Measurements from ENCODE around the gene CT47A1. TPM values are rescaled to one million over a fixed set of nuclear protein-coding genes. Genes with fewer than 3 reads are reported as not detected.

Gene CT47A1
- total and polyA plus RNA-seq, 2 of the 4 experiments (the other 2 are of a cell fraction), result not detected

Small RNA genes lying within 50 kb of the gene (microRNA-seq; reads per million reads assigned to microRNA genes)
- gene AL670379.1 (ENCODE audit: insufficient read depth, insufficient read length), result not detected
- not detected for gene AL670379.10 (ENCODE audit: insufficient read depth, insufficient read length)
- gene AL670379.11 (ENCODE audit: insufficient read depth, insufficient read length), result not detected
- not detected for gene AL670379.12 (ENCODE audit: insufficient read depth, insufficient read length)
- gene AL670379.2 (ENCODE audit: insufficient read depth, insufficient read length), result not detected
- not detected for gene AL670379.3 (ENCODE audit: insufficient read depth, insufficient read length)
- not detected for gene AL670379.4 (ENCODE audit: insufficient read depth, insufficient read length)
- gene AL670379.5 (ENCODE audit: insufficient read depth, insufficient read length), result not detected
- not detected for gene AL670379.6 (ENCODE audit: insufficient read depth, insufficient read length)
- not detected for gene AL670379.7 (ENCODE audit: insufficient read depth, insufficient read length)
- gene AL670379.8 (ENCODE audit: insufficient read depth, insufficient read length), result not detected
- not detected for gene AL670379.9 (ENCODE audit: insufficient read depth, insufficient read length)

Small RNA genes lying within 50 kb of the gene (small RNA-seq; reads per million reads assigned to genes)
- gene AL670379.1, result 0 reads per million in 5 experiments
- gene AL670379.10, result 0 reads per million in 5 experiments
- gene AL670379.11, result 0 reads per million in 5 experiments
- 0 reads per million in 5 experiments for gene AL670379.12
- 0 reads per million in 5 experiments for gene AL670379.2
- 0 reads per million in 5 experiments for gene AL670379.3
- 0 reads per million in 5 experiments for gene AL670379.4
- gene AL670379.5, result 0 reads per million in 5 experiments
- gene AL670379.6, result 0 reads per million in 5 experiments
- 0 reads per million in 5 experiments for gene AL670379.7
- gene AL670379.8, result 0 reads per million in 5 experiments
- 0 reads per million in 5 experiments for gene AL670379.9

Other genes starting within 250 kb of the CT47A1 start
- gene CT47B1, start 109.9 kb downstream of the CT47A1 start, total RNA-seq (2012; rRNA removed), result not detected in 2 replicates
- not detected in 2 replicates for gene CT47B1, start 109.9 kb downstream of the CT47A1 start, polyA plus RNA-seq (2012; rRNA removed)
- not detected in 2 replicates for gene CT47A11, start 48.6 kb downstream of the CT47A1 start, total RNA-seq (2012; rRNA removed)
- gene CT47A11, start 48.6 kb downstream of the CT47A1 start, polyA plus RNA-seq (2012; rRNA removed), result not detected in 2 replicates
- not detected in 2 replicates for gene CT47A10, start 43.7 kb downstream of the CT47A1 start, total RNA-seq (2012; rRNA removed)
- not detected in 2 replicates for gene CT47A10, start 43.7 kb downstream of the CT47A1 start, polyA plus RNA-seq (2012; rRNA removed)
- not detected in 2 replicates for gene CT47A9, start 38.9 kb downstream of the CT47A1 start, total RNA-seq (2012; rRNA removed)
- gene CT47A9, start 38.9 kb downstream of the CT47A1 start, polyA plus RNA-seq (2012; rRNA removed), result not detected in 2 replicates
- not detected in 2 replicates for gene CT47A8, start 34.0 kb downstream of the CT47A1 start, total RNA-seq (2012; rRNA removed)
- gene CT47A8, start 34.0 kb downstream of the CT47A1 start, polyA plus RNA-seq (2012; rRNA removed), result not detected in 2 replicates
- not detected in 2 replicates for gene CT47A7, start 29.2 kb downstream of the CT47A1 start, total RNA-seq (2012; rRNA removed)
- gene CT47A7, start 29.2 kb downstream of the CT47A1 start, polyA plus RNA-seq (2012; rRNA removed), result not detected in 2 replicates
- gene CT47A6, start 24.3 kb downstream of the CT47A1 start, total RNA-seq (2012; rRNA removed), result not detected in 2 replicates
- gene CT47A6, start 24.3 kb downstream of the CT47A1 start, polyA plus RNA-seq (2012; rRNA removed), result not detected in 2 replicates
- not detected in 2 replicates for gene CT47A5, start 19.4 kb downstream of the CT47A1 start, total RNA-seq (2012; rRNA removed)
- not detected in 2 replicates for gene CT47A5, start 19.4 kb downstream of the CT47A1 start, polyA plus RNA-seq (2012; rRNA removed)
- not detected in 2 replicates for gene CT47A4, start 14.6 kb downstream of the CT47A1 start, total RNA-seq (2012; rRNA removed)
- gene CT47A4, start 14.6 kb downstream of the CT47A1 start, polyA plus RNA-seq (2012; rRNA removed), result not detected in 2 replicates
- not detected in 2 replicates for gene CT47A3, start 9.7 kb downstream of the CT47A1 start, total RNA-seq (2012; rRNA removed)
- gene CT47A3, start 9.7 kb downstream of the CT47A1 start, polyA plus RNA-seq (2012; rRNA removed), result not detected in 2 replicates
- gene CT47A2, start 4.8 kb downstream of the CT47A1 start, total RNA-seq (2012; rRNA removed), result not detected in 2 replicates
- gene CT47A2, start 4.8 kb downstream of the CT47A1 start, polyA plus RNA-seq (2012; rRNA removed), result not detected in 2 replicates
- 1.4 and 1.6 TPM in 2 replicates for gene GLUD2, start 61.9 kb upstream of the CT47A1 start, total RNA-seq (2012; rRNA removed)
- gene GLUD2, start 61.9 kb upstream of the CT47A1 start, polyA plus RNA-seq (2012; rRNA removed), result 0.51 and 0.62 TPM in 2 replicates

All from IMR-90 (cell line).